HG03571 (cell line): Measurements from ENCODE around the gene ZBTB5.
A peak's percentile ranks its signal among the peaks of the same experiment; 100 is the strongest.
"Not testable (repeated sequence)": the region's sequence is repeated elsewhere in the genome, so short reads cannot be mapped to it uniquely, and the experiment has no call there.

Experiments
- ATAC-seq: cut with Tn5 transposase; IDR thresholded peaks from one replicate; pipeline ENCODE4 v1.9.1; 2021; ENCODE audit not compliant: unreplicated experiment

The ZBTB5 gene

DNA sequence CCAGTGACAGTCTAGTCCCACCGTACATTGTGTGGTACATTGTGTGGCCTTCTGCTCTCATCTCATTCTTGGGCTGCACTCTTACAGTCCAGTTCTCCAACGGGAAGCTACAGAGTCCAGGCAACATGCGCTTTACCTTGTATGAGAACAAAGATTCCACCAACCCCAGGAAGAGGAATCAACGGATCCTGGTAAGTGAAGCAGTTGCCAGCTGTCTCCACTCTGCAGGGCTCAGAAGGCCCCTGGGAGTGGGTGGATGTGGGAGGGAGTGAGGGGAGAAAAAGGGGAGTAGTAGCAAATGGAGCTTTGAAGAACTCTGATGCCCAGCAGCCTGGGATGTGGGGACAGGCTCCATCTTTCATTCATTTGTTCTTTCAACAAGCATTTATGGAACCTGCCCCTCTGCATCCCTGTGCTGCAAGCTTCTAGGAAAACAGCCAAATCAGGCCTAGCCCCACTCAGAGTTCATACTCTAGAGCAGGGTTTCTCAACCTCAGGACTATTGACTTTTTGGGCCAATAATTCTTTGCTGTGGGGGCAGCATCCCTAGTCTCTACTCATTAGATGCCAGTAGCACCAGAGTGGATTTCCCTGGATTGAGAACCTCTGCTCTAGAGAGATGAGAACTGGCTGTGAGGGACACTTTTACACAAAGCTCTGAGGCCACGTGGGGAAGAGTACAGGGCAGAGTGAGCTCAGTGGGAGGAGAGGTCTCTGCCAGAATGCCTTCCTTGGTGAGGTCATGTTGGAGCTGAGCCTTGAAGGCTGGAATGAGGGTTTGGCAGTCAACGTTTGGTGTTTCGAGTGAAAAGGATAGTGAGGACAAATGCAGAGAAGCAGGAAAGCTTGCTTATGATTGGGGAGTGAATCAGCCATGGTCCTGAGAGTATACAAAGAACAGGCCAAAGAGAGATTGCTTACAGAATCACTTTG lies 21.6 kb upstream of the ZBTB5 start:
- no peak for ATAC-seq

DNA sequence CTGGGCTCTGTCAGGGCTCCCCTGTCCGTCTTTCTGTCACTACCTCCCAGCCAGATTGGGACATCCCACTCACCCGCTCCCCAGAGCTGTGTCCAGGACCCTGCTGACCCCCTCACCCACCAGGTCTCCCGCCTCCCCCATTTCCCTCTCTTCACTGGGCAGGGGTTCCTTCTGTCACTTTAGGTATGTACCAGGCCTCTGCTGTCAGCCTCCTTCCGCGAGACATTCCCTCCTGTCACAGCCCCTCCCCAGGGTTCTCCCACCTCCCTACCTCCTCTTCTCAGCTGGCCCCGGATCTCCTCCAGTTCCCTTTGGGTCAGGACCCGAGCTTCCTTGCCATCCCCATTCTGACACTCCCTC lies 21.0 kb upstream of the ZBTB5 start:
- ATAC-seq: no peak

DNA sequence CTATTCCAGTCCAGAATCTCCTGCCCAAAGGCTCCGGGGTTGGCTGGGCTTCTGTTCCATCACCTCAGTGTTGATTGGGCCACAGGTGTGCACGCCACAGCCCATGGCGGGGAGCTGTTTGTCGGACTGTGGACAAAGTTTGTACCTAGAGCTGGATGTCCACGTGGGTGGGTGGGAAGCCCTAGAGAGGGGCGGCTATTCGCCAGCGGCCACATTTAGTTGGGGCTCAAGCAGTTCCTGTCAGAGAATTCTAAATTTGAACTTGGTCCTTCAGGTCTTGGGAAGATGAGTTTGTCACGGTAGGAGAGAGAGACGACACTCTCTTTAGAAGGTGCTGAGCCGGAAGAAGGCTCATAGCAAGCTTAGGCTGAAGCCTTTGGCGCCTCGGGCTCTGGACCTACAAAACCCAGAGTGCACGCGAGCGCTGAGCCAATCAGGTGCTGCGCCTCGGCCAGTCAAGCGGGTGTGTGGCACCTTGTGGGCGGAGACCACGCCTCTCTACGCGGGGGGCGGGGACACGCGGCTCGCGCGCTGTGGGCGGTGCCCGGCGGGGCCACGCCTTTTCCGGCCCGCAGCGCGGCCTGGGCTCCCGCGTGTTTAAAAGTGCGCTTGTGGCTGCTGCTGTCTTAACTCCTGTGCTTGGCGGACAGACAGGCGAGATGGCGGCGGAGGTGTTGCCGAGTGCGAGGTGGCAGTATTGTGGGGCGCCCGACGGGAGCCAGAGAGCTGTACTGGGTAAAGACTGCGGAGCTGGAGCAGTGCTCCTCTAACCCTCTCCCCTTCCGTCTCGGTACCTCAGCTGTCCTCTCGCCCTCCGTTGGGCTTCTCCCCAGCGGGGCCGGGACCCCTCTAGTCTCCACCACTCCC lies 20.4 kb upstream of the ZBTB5 start, which contains the start of gene POLR1E:
POLR1E (plus strand) TSS at position 560 of the 867 bp plus-strand sequence; CDS start at position 660, 100 bp downstream.
- ATAC-seq: peak; percentile 95

DNA sequence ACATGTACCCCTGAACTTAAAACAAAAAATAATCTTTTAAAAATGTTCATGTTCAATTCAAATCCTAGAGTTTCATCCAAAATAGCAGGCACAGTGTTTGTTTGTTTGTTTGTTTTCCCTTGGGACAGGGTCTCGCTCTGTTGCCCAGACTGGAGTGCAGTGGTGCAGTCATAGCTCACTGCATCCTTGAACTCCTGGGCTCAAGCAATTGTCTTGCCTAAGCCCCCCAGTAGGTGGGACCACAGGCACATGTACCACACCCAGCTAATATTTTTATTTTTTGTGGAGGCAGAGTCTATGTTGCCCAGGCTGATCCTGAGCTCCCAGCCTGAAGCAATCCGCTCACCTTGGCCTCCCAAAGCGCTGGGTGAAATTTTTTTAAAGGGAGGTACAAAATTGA lies 15.5 kb upstream of the ZBTB5 start:
- ATAC-seq: no peak

DNA sequence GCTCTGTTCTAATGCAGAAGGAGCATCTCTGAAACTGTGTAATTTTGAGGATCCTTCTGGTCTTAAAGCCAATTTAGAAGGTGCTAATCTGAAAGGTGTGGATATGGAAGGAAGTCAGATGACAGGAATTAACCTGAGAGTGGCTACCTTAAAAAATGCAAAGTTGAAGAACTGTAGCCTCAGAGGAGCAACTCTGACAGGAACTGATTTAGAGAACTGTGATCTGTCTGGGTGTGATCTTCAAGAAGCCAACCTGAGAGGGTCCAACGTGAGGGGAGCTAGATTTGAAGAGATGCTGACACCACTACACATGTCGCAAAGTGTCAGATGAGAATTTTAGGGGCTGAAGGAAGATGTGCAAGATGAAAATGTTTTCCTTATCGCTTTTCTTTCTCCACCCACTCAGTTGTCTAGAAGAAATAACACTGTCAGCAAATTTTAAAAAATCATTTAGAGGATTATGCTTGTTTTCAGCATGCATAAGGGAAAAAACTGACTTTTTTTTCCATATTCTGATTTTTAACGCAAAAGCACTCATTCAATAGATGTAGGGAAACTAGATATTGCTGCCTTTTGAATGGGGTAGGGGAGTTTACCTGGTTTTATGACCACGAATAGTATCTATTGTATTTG lies 12.9 kb upstream of the ZBTB5 start:
- not testable (repeated sequence) for ATAC-seq

DNA sequence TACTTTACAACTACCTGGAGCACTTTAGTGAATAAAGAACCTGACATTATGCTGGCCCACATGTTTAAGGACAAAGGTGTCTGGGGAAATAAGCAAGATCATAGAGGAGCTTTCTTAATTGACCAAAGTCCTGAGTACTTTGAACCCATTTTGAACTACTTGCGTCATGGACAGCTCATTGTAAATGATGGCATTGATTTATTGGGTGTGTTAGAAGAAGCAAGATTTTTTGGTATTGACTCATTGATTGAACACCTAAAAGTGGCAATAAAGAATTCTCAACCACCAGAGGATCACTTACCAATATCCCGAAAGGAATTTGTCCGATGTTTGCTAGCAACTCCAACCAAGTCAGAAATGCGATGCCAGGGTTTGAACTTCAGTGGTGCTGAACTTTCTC lies 12.2 kb upstream of the ZBTB5 start:
- ATAC-seq: not testable (repeated sequence)

DNA sequence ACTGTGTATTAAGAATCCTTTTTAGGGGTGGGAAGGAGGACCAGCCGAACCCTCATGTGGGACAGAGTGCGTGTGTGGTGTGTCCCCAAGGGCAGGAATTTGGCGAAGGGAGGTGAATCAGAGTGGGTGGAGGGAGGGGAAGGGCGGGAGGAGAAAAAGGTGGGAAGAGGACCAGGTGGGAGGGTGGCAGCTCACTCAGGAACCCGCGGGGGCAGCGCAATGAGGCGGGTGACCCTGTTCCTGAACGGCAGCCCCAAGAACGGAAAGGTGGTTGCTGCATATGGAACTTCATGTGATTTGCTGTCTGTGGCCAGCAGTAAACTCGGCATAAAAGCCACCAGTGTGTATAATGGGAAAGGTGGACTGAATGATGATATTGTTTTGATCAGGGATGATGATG lies 11.7 kb upstream of the ZBTB5 start:
- ATAC-seq: no peak

DNA sequence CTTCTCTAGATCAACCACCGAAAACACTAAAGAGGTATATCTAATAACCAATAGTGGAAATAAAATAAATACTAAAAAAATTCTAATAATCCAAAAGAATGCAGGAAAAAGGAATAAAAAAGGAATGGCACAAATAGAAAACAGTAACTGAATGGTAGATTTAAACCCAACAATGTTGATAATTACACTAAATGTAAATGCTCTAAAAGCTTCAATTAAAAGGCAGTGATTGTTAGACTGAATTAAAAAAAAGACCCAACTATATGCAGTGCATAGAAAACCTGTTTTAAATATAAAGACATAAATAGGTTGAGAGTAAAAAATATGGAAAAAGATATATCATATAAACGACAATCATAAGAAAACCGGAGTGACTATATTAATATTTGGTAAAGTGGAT lies 9.2 kb upstream of the ZBTB5 start:
- ATAC-seq: no peak

DNA sequence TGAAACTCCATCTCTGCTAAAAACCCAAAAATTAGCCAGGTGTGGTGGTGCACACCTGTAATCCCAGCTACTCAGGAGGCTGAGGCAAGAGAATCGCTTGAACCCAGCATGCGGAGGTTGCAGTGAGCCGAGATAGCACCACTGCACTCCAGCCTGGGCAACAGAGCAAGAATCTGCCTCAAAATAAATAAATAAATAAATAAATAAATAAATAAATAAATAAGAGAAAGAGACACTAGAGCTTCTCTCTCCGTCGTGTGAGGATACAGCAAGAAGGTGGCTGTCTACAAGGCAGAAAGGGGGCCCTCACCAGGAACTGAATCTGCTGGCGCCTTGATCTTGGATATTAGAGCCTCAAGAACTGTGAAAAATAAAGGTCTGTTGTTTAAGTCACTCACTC lies 8.7 kb upstream of the ZBTB5 start:
- not testable (repeated sequence) for ATAC-seq

DNA sequence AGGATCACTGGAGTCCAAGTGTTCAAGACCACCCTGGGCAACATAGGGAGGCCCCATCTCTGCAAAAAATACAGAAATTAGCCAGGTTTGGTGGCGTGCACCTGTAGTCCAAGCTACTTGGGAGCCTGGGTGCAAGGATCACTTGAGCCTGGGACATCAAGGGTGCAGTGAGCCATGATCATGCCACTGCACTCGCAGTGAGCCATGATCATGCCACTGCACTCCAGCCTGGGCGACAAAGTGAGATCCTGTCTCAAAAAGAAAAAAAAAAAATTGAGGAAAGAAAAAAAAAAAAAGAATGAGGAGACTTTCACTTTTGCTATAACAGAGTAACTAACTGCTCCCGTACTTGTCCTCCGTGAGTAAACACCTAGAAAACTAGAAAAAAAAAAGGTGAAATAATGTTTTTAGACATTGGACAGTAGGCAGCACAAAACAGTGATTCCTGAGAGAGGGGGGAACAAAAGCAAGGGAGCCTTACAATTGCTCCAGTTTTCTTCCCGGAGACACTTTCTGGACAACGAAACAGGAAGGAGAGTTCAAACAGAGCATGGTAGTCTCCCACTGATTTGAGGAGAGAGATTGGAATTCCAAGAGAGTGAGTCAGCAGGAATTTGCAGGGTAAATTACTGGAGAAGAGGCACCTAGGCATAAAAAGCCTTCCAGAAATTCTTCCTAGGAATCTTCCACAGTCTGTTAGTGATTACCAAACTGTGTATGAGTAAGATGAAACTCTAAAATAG lies 6.9 kb upstream of the ZBTB5 start:
- ATAC-seq: no peak

DNA sequence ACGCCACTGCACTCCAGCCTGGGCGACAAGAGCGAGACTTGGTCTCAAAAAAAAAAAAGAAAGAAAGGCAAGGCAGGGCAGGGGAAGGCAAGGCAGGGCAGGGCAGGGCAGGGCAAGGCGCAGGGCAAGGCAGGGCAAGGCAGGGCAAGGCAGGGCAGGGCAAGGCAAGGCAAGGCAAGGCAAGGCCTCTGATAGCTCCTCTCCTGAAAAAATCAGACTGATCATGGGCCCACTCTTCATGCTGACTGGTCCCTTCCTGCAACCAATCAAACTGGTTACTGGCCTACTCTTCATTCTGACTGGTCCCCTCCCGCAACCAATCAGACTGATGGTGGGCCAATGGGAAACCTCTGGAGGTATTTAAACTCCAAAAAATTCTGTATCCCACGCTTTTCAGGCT lies 3.4 kb upstream of the ZBTB5 start:
- ATAC-seq: no peak

DNA sequence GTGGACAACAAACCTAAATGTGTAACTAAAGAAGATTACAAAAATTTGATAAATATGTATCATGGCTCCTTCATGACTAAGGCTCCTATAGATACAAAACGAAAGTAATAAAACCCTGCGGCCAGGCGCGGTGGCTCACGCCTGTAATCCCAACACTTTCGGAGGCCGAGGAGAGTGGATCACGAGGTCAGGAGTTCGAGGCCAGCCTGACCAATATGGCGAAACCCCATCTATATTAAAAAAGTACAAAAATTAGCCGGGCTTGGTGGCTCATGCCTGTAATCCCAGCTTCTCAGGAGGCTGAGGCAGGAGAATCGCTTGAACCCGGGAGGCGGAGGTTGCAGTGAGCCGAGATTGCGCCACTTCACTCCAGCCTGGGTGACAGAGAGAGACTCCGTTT lies 2.3 kb upstream of the ZBTB5 start:
- ATAC-seq: not testable (repeated sequence)

DNA sequence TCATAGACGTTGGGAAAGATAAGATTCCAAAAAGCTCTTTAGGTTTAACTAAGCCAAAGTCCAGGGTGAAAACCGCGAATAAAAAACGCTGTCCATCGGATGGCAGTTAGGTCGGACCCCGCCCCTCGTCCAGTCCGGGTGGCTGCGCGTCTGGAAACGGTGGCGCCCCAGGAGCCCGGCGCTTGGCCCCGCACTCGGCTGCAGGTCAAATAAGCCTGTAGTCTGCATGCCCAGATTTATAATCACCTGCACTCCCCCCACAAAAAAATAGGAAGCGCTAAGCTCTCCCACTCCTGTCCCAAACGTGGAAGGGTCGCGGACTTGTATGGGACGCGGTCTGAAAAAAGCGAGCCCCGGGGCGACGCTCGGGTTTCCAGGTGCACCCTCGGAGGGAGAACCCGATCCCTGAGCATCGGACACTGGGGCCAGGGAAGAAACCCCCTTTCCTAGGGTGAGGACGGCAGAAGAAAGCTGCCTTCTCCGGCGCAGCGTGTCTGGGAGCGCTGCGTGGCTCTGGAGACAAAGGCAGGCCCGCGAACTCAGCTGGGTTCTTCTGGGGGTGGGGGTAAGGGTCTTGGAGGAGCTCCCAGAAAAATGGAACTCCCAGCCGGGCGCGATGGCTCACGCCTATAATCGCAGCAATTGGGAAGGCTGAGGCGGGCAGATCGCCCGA lies 923 bp upstream of the ZBTB5 start:
- ATAC-seq: peak; percentile 12

DNA sequence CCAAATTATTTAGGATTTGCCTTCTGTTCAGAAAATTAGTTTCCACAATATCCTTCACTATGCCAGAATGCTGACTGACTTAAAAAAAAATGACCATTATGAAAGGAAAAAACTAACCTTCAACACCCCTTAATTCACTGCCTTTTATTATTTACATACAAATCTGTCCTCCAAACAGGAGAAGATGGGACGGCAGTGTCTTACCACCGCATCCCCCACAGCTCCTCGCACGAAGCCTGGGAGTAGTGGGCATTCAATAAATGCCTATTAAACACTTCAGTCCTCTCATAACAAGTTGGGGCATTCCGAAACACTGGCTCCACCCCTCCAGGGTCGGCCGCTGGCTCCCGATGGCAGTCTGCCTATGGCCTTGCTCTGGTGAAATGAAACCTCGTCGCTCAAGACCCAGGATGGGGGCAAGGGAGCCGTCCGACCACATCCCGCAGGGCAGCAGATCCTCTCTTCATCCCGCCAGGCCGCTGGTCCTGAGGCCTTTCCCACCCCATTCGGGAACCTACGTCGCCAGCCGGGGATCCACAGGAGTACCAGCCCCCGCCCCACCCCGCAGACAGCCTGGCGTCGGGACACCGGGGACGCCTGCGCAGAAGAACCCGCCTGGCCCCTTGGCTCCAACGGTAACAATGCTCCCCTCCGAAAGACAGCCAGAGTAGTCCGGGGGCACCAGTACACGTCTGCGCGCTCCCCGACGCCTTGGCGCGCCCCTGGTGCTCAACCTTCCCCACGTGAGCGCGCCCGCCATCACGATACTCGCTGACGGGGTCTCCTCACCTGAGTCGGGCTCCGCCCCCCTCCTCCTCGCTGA lies 613 bp downstream of the ZBTB5 start:
- peak; percentile 19 for ATAC-seq

DNA sequence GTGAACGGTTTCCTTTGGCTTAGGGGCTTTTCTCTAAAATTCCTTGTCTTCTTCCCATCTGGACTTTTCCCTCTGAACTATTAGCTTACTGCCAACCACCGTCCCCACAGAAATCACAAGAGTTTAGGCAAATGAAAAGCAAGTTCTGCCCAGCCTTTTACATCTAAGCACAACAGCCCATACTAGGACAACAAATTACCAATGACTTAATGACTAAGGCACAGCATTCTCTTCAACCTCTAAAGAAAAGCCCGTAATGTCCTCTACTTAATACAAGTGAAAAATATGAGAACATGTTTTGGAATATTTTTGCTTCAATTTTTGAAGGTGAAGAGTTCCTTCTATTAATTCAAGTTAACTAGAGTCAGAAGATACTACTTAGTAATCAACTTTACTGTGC lies 1.2 kb downstream of the ZBTB5 start:
- no peak for ATAC-seq

DNA sequence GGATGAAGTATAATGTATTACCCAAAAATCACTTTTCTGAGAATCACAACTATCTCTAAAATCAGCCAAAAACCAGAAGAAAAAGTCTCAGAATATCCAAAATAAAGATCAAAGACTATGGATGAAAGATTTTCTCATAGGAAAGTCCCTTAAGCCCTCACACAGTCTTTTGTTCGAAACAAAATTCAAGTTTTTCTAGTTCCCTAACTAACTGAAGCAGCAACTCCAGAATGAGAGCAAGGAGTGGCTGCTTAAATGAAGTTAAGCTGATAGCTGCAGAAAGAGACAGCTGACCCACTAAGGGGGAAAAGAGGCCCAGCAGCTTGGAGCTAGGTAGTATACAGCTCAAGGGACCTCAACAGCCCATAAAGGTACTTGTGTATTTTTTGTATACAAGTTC lies 8.4 kb downstream of the ZBTB5 start:
- ATAC-seq: no peak

DNA sequence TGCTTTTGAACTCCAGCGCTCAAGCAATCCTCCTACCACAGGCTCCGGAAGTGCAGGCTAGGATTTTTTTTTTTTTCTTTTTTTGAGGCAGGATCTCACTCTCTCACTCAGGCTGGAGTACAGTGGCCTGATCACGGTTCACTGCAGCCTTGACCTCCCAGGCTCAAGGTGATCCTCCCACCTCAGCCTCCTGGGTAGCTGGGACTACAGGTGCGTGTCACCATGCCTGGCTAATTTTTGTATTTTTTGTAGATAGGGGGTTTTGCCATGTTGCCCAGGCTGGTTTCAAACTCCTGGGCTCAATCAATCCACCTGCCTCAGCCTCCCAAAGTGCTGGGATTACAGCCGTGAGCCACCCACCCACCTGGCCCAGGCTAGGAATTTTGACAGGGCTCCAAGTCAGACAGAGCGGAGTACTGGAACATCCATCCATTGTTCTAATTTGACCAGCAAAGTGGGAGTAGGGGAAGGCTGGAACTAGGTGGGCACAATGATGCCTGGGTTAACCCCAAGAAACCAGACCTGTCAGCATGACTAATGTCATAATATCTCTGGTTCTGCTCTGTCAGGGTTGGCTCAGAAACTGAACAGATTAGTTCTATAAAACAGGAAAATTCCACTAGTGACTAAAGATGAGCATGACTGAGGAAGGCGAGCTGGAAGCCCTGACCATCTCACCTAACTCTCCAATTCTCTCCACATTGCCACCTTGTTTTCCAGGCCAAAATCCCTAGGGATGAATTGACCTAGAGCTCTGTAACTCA lies 9.2 kb downstream of the ZBTB5 start:
- no peak for ATAC-seq

DNA sequence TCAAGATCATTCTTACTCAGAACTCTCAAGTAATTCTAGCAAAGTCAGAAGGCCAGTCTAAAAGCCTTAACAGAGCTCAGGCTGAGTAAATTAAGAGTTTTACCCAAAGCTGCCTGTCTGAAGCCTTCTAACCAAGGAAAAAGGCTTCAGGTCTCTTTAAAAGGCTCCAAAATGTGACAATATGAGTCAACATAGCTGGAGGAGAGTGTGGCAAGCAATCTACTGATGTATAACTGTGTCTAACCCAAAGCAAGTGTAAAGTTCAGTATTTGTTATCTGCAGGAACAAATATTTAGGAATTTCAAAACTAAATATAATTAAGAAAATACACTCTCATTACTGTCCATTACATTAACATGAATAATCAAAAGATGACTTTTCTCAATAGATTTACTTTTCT lies 11.0 kb downstream of the ZBTB5 start:
- no peak for ATAC-seq

DNA sequence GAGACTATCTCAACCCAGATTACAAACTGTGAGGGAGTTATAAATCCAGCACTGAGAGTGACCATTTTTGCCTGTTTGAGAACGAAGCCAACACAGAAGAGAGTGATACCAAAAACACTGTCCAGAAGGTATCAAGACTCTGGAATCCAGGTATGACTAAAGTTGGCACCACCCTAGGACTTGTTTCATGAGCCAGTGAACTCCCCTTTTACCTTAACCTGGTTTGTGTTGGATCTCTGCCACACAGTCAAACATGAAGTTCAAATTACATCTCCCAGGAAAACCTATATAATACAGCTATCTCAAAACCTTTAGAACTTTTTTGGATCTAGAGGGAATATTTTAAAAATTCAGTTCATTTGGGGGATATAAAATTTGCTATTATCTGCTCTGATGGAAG lies 11.4 kb downstream of the ZBTB5 start:
- no peak for ATAC-seq
